Hepatocyte (in vitro differentiated cells): ENCODE data around the gene ADAMTS9. TPM values are rescaled to one million over a fixed set of nuclear protein-coding genes. Genes with fewer than 3 reads are reported as not detected.

Experiments
- DNase-seq: peaks from one replicate; pipeline ENCODE4 v3.0.0-alpha.2; 2016; ENCODE audit warnings: low spot score
- H2AFZ ChIP-seq: fragments of 200-600 bp; sonication (generic); 2 replicates; pipeline ENCODE4 v1.6.0; 2016; ENCODE audit warnings: antibody characterized with exemption, mild to moderate bottlenecking
- H3K27ac ChIP-seq: fragments of 200-600 bp; sonication (generic); 2 replicates; pipeline ENCODE4 v1.5.1; 2016; ENCODE audit warnings: mild to moderate bottlenecking
- H3K27me3 ChIP-seq: fragments of 200-600 bp; sonication (generic); 2 replicates; pipeline ENCODE4 v1.6.1; 2016
- H3K36me3 ChIP-seq: fragments of 200-600 bp; sonication (generic); replicated peaks from 2 replicates; pipeline ENCODE4 v1.5.1; 2016; ENCODE audit warnings: low read depth; ENCODE audit not compliant: insufficient read depth
- H3K4me1 ChIP-seq: fragments of 200-600 bp; sonication (generic); 2 replicates; pipeline ENCODE4 v1.5.1; 2016; ENCODE audit warnings: mild to moderate bottlenecking, moderate library complexity; ENCODE audit not compliant: insufficient read depth
- H3K4me2 ChIP-seq: fragments of 200-600 bp; sonication (generic); 2 replicates; pipeline ENCODE4 v1.6.0; 2016
- H3K4me3 ChIP-seq: fragments of 200-600 bp; sonication (generic); 2 replicates; pipeline ENCODE4 v1.5.1; 2016; ENCODE audit warnings: mild to moderate bottlenecking
- H3K79me2 ChIP-seq: fragments of 200-600 bp; sonication (generic); 2 replicates; pipeline ENCODE4 v1.6.0; 2017; ENCODE audit warnings: mild to moderate bottlenecking
- H3K9me2 ChIP-seq: fragments of 200-600 bp; sonication (generic); replicated peaks from 2 replicates; pipeline ENCODE4 v1.6.0; 2017; ENCODE audit warnings: mild to moderate bottlenecking; ENCODE audit not compliant: insufficient read depth
- H3K9me3 ChIP-seq: fragments of 200-600 bp; sonication (generic); 2 replicates; pipeline ENCODE4 v1.5.1; 2016; ENCODE audit warnings: low read depth, mild to moderate bottlenecking
- H4K20me1 ChIP-seq: fragments of 200-600 bp; sonication (generic); 2 replicates; pipeline ENCODE4 v1.6.0; 2016; ENCODE audit warnings: mild to moderate bottlenecking; ENCODE audit not compliant: insufficient read depth, poor library complexity, severe bottlenecking
- CTCF ChIP-seq: fragments of 200-600 bp; sonication (generic); IDR thresholded peaks from 2 replicates; pipeline ENCODE4 v1.5.1; 2016; ENCODE audit warnings: antibody characterized with exemption, mild to moderate bottlenecking; ENCODE audit not compliant: poor library complexity
- EZH2 ChIP-seq: fragments of 200-600 bp; sonication (generic); IDR thresholded peaks from 2 replicates; pipeline ENCODE4 v1.6.1; 2016; ENCODE audit warnings: antibody characterized with exemption, mild to moderate bottlenecking, borderline replicate concordance
- EZH2phosphoT487 ChIP-seq: fragments of 200-600 bp; sonication (generic); IDR thresholded peaks from one replicate; pipeline ENCODE4 v1.6.1; 2018; ENCODE audit warnings: antibody characterized with exemption, mild to moderate bottlenecking, low read depth, moderate library complexity; ENCODE audit not compliant: unreplicated experiment, severe bottlenecking
- WGBS: methylation state at CpG from one replicate; pipeline ENCODE4 v1.1.6; 2016; ENCODE audit warnings: low lambda C conversion rate; ENCODE audit errors: missing lambda C conversion rate; 5-methylcytosine and 5-hydroxymethylcytosine counted together
- polyA plus RNA-seq: library from polyadenylated mRNA; unstranded; fragments of >200 nt; fragmentation: Nextera tagmentation; extraction: Ambion mirVana; gene quantifications from 2 replicates; pipeline ENCODE4 v1.2.1, GENCODE V29; 2016
- total RNA-seq: library from RNA; depleted of rRNA; stranded (reverse); fragments of >200 nt; gene quantifications from 2 replicates; pipeline ENCODE4 v1.2.3, GENCODE V29; 2014

ADAMTS9 gene
- total and polyA plus RNA-seq, 2 experiments from 2014 or later, result 56.9 to 145 TPM

- TF ChIP-seq EZH2 (no peak), CTCF (no peak), EZH2phosphoT487 (no peak)
- H3K9me2 ChIP-seq, result no peaks in the 10 kb centered on the region
- peak overlapping the region; percentile 72 for H3K4me2 ChIP-seq
- H3K36me3 ChIP-seq, result no peaks in the 10 kb centered on the region
- H4K20me1 ChIP-seq, result no peaks in the 10 kb centered on the region
- no peaks in the 10 kb centered on the region for H3K9me3 ChIP-seq
- peak overlapping the region; percentile 43 for H3K27ac ChIP-seq
- H3K79me2 ChIP-seq, result no peaks in the 10 kb centered on the region
- DNase-seq, result no peak
- no peak overlapping the region for H2AFZ ChIP-seq
- H3K27me3 ChIP-seq, result no peaks in the 10 kb centered on the region
- H3K4me1 ChIP-seq, result peaks cover 36% of the 10 kb centered on the region
- no peak overlapping the region for H3K4me3 ChIP-seq
- WGBS, result 64% methylated on average over 6 of the region's 6 CpGs
Measured at GRCh38 chr3:64490180-64490724, 197.5 kb downstream of the ADAMTS9 start.

GRCh38 chr3:64489361-64490044 is 198.3 kb downstream of the ADAMTS9 start:
- no peaks in the 10 kb centered on the region for H3K9me2 ChIP-seq
- WGBS, result 19% methylated on average over 23 of the region's 23 CpGs
- peak overlapping the region; percentile 72 for H3K4me2 ChIP-seq

DNA sequence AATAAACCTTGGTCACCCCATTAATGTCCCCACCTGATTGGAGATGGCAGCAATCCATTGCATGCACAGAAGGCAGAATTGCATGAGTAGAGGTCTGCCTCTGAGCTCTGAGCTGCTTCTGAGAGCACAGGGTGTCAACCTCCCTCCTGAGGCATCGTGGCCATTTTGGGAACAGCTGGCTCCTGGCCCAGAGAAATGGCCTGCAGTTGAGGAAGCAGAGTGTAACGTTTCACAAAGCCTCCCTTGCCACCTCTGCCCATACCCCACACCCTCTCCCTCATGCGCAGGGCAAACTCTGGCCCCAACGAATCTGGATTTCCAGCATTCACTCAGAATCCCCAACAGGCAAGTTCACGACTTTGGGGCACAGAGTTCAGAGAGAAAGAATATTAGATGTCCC is 198.9 kb downstream of the ADAMTS9 start:
- Histone ChIP-seq H3K4me2 (peak overlapping the region; percentile 72), H3K36me3 (no peaks in the 10 kb centered on the region), H4K20me1 (no peaks in the 10 kb centered on the region), H2AFZ (no peak overlapping the region), H3K79me2 (no peaks in the 10 kb centered on the region), H3K27me3 (no peaks in the 10 kb centered on the region), H3K9me2 (no peaks in the 10 kb centered on the region), H3K4me3 (no peak overlapping the region), H3K27ac (peak overlapping the region; percentile 42), H3K4me1 (peaks cover 36% of the 10 kb centered on the region), H3K9me3 (no peaks in the 10 kb centered on the region)
- DNase-seq, result no peak
- TF ChIP-seq EZH2, result no peak
- no peak for TF ChIP-seq EZH2phosphoT487
- no peak for TF ChIP-seq CTCF
- WGBS, result 44% methylated on average over 5 of the region's 5 CpGs

More at GRCh38 chr3:64489361-64490044, 198.3 kb downstream of the ADAMTS9 start:
- Histone ChIP-seq H3K27ac (peak overlapping the region; percentile 42), H3K36me3 (no peaks in the 10 kb centered on the region), H3K27me3 (no peaks in the 10 kb centered on the region), H4K20me1 (no peaks in the 10 kb centered on the region), H3K4me1 (peaks cover 36% of the 10 kb centered on the region), H3K79me2 (no peaks in the 10 kb centered on the region), H3K4me3 (no peak overlapping the region), H3K9me3 (no peaks in the 10 kb centered on the region), H2AFZ (no peak overlapping the region)
- DNase-seq, result peak; percentile 89
- TF ChIP-seq EZH2phosphoT487 (no peak), CTCF (no peak), EZH2 (no peak)
